Left ventricle myocardium inferior (tissue), 1 donor: ENCODE results near the gene PRAMEF15. TPM values are rescaled to one million over a fixed set of nuclear protein-coding genes. Genes with fewer than 3 reads are reported as not detected.
"Not testable (repeated sequence)": the region's sequence is repeated elsewhere in the genome, so short reads cannot be mapped to it uniquely, and the experiment has no call there.

Experiments used
- DNase-seq: peaks from one replicate; pipeline ENCODE4 v3.0.0-alpha.2; 2020
- H3K27ac ChIP-seq: fragments of 200-600 bp; replicated peaks from 2 replicates; pipeline ENCODE4 v1.8.0; 2021
- H3K27me3 ChIP-seq: fragments of 200-600 bp; 2 replicates; pipeline ENCODE4 v1.8.0; 2021; ENCODE audit warnings: low read depth
- H3K36me3 ChIP-seq: fragments of 200-600 bp; 2 replicates; pipeline ENCODE4 v1.8.0; 2021
- H3K4me1 ChIP-seq: fragments of 200-600 bp; 2 replicates; pipeline ENCODE4 v1.8.0; 2021
- H3K4me3 ChIP-seq: fragments of 200-600 bp; 2 replicates; pipeline ENCODE4 v1.8.0; 2021; ENCODE audit warnings: mild to moderate bottlenecking, moderate library complexity
- H3K9me3 ChIP-seq: fragments of 200-600 bp; replicated peaks from 2 replicates; pipeline ENCODE4 v1.8.0; 2021
- intact Hi-C: fragments of 100-400 bp; cut with micrococcal nuclease; formaldehyde crosslinking; loops from one replicate; pipeline ENCODE4 v1.11.0; 2022
- long read RNA-seq: library from polyadenylated mRNA; unstranded; transcript quantifications from one replicate; pipeline ENCODE4 v2.0.0, GENCODE V29; 2021
- total RNA-seq: library from RNA; stranded (reverse); fragmentation: NEBNext Ultra II Directional; extraction: Animal tissue kit (Norgen Biotek cat#: 25700); gene quantifications from one replicate; pipeline ENCODE4 v1.2.1, GENCODE V29; 2021
- donor health status: DM: no; HTN: yes; CAD: no; lungs with severe emphysema.

Gene PRAMEF15
- total RNA-seq, result not detected
- long read RNA-seq, result 0 reads

- H3K9me3 ChIP-seq, intact Hi-C loops, DNase-seq, H3K4me1 ChIP-seq, H3K27ac ChIP-seq, H3K27me3 ChIP-seq, H3K4me3 ChIP-seq, H3K36me3 ChIP-seq: not testable (repeated sequence)
These were observed at the start of gene PRAMEF15 for GRCh38 chr1:13315281-13315680. TSS of gene PRAMEF15 (plus strand) at chr1:13315581. CDS start at chr1:13318408, 2,827 bp downstream.

- H3K9me3 ChIP-seq, DNase-seq, H3K27me3 ChIP-seq, H3K4me3 ChIP-seq, intact Hi-C loops, H3K36me3 ChIP-seq, H3K27ac ChIP-seq, H3K4me1 ChIP-seq: not testable (repeated sequence)
These were observed 38.4 kb upstream of the PRAMEF15 start for GRCh38 chr1:13277016-13277415.

DNA sequence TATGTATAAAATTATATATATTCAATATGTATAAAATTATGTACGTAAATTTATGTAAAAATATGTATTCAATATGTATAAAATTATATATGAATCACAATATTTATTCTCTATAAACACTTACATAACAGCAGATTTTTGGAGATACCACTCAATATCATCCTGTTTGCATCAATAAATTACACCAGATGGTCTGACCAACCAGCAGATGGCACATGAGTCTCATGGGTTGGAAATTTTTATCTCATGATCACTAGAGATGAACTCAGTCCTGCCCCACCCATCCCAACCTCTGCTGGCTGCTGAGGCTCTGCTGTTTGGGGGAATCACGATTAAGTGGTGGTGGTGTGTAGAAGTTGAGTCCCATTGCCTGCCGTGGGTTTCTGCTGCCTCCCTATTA, 35.8 kb upstream of the PRAMEF15 start:
- H3K36me3 ChIP-seq, H3K27ac ChIP-seq, H3K4me1 ChIP-seq, H3K27me3 ChIP-seq, H3K4me3 ChIP-seq, DNase-seq, intact Hi-C loops, H3K9me3 ChIP-seq: not testable (repeated sequence)

DNA sequence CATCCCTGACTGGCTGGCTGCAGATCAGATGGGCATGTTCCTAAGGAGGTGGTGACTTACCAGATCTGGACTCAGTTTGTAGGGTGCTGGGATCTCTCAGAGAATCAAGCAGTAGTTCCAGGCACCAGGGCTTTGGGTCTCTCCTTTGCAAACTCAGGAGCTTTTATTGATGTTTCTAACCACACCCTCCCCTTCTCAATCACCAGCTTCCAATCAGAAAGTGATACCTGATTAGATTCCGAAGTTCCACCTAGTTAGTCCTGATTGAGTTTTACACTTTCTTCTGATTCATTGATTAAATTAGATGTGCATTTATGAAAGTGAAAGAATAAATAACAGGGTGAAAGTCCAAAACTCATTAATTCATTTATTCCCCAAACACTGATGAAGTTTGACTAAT, 30.3 kb upstream of the PRAMEF15 start, which contains the start of gene PRAMEF8:
Gene PRAMEF8 (minus strand): TSS at position 101 of the 400 bp plus-strand sequence. CDS start 1,046 bp downstream, outside the sequence.
- H3K27ac ChIP-seq, H3K4me3 ChIP-seq, intact Hi-C loops: not testable (repeated sequence)

DNA sequence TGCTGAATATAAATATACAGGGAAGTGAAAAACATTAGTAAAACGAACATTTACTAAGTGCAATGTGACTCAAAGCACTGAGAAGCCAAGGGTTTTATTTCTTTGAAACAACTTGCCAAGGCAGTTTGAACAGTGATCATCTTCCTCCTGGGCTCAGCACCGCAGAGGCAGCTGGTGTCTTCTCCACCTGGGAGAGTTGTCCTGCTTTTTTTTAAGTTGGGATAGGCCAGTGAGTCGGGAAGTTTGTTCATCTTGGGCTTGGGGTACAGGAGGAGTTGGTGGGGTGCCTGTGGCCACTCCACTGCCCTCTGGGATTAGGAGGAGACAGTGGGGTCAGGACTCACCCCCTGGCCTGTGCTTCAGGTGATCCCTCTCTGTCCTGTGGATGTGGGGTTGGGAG, 26.4 kb upstream of the PRAMEF15 start:
- H3K36me3 ChIP-seq, DNase-seq, H3K27ac ChIP-seq, H3K4me3 ChIP-seq, H3K9me3 ChIP-seq, H3K4me1 ChIP-seq, H3K27me3 ChIP-seq, intact Hi-C loops: not testable (repeated sequence)

More for the DNA sequence above, 30.3 kb upstream of the PRAMEF15 start, which contains the start of gene PRAMEF8:
- DNase-seq, H3K36me3 ChIP-seq, H3K27me3 ChIP-seq, H3K4me1 ChIP-seq, H3K9me3 ChIP-seq: not testable (repeated sequence)

DNA sequence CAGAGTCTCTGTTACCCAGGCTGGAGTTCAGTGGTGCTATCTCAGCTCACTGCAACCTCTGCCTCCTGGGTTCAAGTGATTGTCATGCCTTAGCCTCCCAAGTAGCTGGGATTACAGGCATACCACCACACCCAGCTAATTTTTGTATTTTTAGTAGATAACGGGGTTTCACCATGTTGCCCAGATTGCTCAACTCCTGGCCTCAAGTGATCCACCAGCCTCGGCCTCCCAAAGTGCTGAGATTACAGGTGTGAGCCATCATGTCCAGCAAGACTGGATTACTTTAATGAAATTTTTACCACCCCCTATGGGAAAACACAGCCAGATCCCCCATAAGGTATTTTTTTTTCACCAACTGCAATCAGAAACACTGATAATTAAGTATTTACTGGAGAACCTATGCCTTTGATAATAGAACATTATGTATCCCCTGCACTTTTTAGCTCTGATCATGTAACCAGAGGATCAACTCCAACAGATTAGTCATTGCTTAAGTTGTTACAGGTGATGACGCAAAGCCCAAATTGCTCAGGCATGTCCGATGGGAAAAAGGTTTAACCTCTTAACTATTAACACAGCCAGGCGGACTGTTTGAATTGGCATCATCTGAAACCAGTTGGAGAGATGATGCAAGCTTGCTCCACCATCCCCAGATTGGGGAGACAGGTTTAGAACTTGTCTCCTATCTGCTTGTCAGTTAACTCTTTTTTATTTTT, 18.0 kb upstream of the PRAMEF15 start:
- H3K9me3 ChIP-seq, H3K4me1 ChIP-seq, H3K27me3 ChIP-seq, intact Hi-C loops, H3K36me3 ChIP-seq, H3K4me3 ChIP-seq, H3K27ac ChIP-seq, DNase-seq: not testable (repeated sequence)

DNA sequence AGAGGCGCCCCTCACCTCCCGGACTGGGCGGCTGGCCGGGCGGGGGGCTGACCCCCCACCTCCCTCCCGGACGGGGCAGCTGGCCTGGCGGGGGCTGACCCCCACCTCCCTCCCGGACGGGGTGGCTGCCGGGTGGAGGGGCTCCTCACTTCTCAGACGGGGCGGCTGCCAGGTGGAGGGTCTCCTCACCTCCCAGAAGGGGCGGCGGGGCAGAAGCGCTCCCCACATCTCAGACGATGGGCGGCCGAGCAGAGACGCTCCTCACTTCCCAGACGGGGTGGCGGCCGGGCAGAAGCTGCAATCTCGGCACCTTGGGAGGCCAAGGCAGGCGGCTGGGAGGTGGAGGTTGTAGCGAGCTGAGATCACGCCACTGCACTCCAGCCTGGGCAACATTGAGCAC, 16.7 kb upstream of the PRAMEF15 start:
- H3K36me3 ChIP-seq, DNase-seq, H3K4me1 ChIP-seq, H3K4me3 ChIP-seq, intact Hi-C loops, H3K9me3 ChIP-seq, H3K27ac ChIP-seq, H3K27me3 ChIP-seq: not testable (repeated sequence)

GRCh38 chr1:13302197-13302596, 13.2 kb upstream of the PRAMEF15 start:
- H3K36me3 ChIP-seq, DNase-seq, H3K9me3 ChIP-seq, intact Hi-C loops, H3K4me3 ChIP-seq, H3K4me1 ChIP-seq, H3K27me3 ChIP-seq, H3K27ac ChIP-seq: not testable (repeated sequence)

DNA sequence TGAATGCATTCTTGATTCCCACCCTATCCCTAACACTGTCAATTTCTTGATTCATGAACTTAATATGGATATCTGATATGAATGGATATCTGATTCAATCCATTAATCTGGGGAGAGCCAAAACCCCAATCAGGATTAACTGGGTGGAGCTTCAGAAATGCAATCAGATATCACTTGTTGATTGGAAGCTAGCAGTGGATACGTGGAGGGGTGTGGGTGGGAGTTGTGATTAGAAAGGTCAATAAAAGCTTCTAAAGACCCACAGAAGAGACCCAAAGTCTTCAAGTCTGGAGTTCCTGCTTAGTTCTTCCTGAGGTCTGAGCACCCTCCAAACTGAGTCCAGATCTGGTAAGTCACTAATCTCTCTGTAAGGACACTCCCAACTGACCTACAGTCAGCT, 12.1 kb upstream of the PRAMEF15 start, which contains the start of gene PRAMEF33:
Gene PRAMEF33 (plus strand): TSS at position 301 of the 400 bp plus-strand sequence. CDS start 2,416 bp downstream, outside the sequence.
- H3K36me3 ChIP-seq, H3K9me3 ChIP-seq, DNase-seq, H3K27me3 ChIP-seq, intact Hi-C loops, H3K27ac ChIP-seq, H3K4me3 ChIP-seq, H3K4me1 ChIP-seq: not testable (repeated sequence)

DNA sequence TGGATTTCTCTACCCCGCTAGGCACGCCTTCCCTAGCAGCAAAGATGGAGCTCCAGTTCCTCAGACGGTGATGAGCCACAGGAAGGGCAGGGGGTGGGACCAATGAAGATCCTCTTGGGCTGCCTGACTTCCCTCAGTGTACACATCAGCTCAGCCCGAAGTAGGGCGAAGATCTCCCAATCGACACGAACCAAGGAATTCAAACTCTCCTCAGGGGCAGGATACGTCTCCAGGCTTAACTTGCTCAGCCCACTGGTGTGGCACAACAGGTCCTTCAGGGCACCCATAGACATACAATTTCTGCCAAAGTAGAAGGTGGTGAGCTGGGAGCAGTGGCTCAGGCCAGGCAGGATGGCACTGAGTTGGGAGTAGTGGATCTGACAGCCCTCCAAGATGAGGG, 27.1 kb downstream of the PRAMEF15 start:
- H3K4me3 ChIP-seq, H3K27ac ChIP-seq, H3K36me3 ChIP-seq, H3K9me3 ChIP-seq, DNase-seq, H3K4me1 ChIP-seq, intact Hi-C loops, H3K27me3 ChIP-seq: not testable (repeated sequence)

DNA sequence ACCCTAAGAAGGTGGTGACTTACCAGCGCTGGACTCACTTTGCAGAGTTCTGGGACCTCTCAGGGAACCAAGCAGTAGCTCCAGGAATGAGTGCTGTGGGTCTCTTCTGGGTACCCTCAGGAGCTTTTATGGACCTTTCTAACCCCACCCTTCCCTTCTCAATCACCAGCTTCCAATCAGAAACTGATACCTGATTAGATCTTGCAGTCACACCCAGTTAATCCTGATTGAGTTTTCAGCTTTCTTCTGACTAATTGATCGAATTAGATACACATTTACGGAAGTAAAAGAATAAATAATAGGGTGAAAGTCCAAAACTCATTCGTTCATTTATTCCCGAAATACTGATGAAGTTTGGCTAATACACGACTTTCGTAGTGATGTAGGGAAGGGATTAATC, 31.7 kb downstream of the PRAMEF15 start, which contains the start of gene PRAMEF14:
Gene PRAMEF14 (minus strand): TSS at position 101 of the 400 bp plus-strand sequence. CDS start 1,820 bp downstream, outside the sequence.
- DNase-seq, H3K27me3 ChIP-seq, H3K4me3 ChIP-seq, H3K27ac ChIP-seq, H3K4me1 ChIP-seq, H3K9me3 ChIP-seq, intact Hi-C loops, H3K36me3 ChIP-seq: not testable (repeated sequence)

GRCh38 chr1:13353476-13353875, 38.1 kb downstream of the PRAMEF15 start:
- intact Hi-C loops, result not testable (repeated sequence)

GRCh38 chr1:13354475-13354874, 39.1 kb downstream of the PRAMEF15 start:
- DNase-seq, H3K4me3 ChIP-seq, intact Hi-C loops, H3K27me3 ChIP-seq, H3K4me1 ChIP-seq, H3K27ac ChIP-seq, H3K36me3 ChIP-seq: not testable (repeated sequence)
- H3K9me3 ChIP-seq, result peaks cover 25% of the 10 kb centered on the region

More at GRCh38 chr1:13353476-13353875, 38.1 kb downstream of the PRAMEF15 start:
- not testable (repeated sequence) for H3K4me1 ChIP-seq, H3K27me3 ChIP-seq, DNase-seq, H3K27ac ChIP-seq, H3K36me3 ChIP-seq, H3K4me3 ChIP-seq
- peaks cover 25% of the 10 kb centered on the region for H3K9me3 ChIP-seq
